Psoas muscle (tissue), 8 donors: ENCODE data around the gene ZC3H4. TPM values are rescaled to one million over a fixed set of nuclear protein-coding genes. Genes with fewer than 3 reads are reported as not detected.

ENCODE experiments used
- ATAC-seq, 4 donors: fragments of 200-7000 bp; cut with Tn5 transposase; one replicate each; pipeline ENCODE4 v1.9.1; 2020; ENCODE audit warnings: moderate library complexity in 3 of 4, mild to moderate bottlenecking in 2 of 4
- DNase-seq, 2 donors: peaks; one replicate each; pipeline ENCODE4 v3.0.0-alpha.2; 2020
- H3K27ac ChIP-seq: fragments of 200-600 bp; one replicate; pipeline ENCODE4 v1.8.0; 2022
- H3K27me3 ChIP-seq, 3 donors: fragments of 200-600 bp in 1 of 3; one replicate each; pipeline versions ENCODE4 v1.6.1 to v1.8.0; 2013 to 2022; ENCODE audit warnings: low read length in 2 of 3, mild to moderate bottlenecking in 2 of 3, moderate library complexity in 1 of 3; ENCODE audit not compliant: insufficient read depth in 3 of 3
- H3K36me3 ChIP-seq, 2 donors: fragments of 200-600 bp in 1 of 2; one replicate each; pipeline versions ENCODE4 v1.6.1 to v1.8.0; 2013 to 2022; ENCODE audit warnings: low read depth in 1 of 2, mild to moderate bottlenecking in 1 of 2, moderate library complexity in 1 of 2; ENCODE audit not compliant: insufficient read depth in 1 of 2
- H3K4me1 ChIP-seq: fragments of 200-600 bp; one replicate; pipeline ENCODE4 v1.8.0; 2022
- H3K4me3 ChIP-seq: fragments of 200-600 bp; one replicate; pipeline ENCODE4 v1.8.0; 2022; ENCODE audit warnings: mild to moderate bottlenecking
- H3K9me3 ChIP-seq: fragments of 200-600 bp; one replicate; pipeline ENCODE4 v1.8.0; 2022
- CTCF ChIP-seq: fragments of 200-600 bp; IDR thresholded peaks from one replicate; pipeline ENCODE4 v1.8.0; 2022; ENCODE audit warnings: antibody characterized with exemption
- WGBS, 3 donors: extraction: QIAGEN DNeasy Blood & Tissue Kit; methylation state at CpG; one replicate each; pipeline versions ENCODE4 v1.1.6 to v1.1.7; 2013; 5-methylcytosine and 5-hydroxymethylcytosine counted together
- intact Hi-C, 2 donors: fragments of 100-400 bp; cut with DNase I; formaldehyde crosslinking; loops; one replicate each; pipeline versions ENCODE4 v1.11.0 to v1.14.2; 2022
- polyA plus RNA-seq, 3 donors: library from polyadenylated mRNA; stranded (reverse); fragments of 200-250 nt; gene quantifications; one replicate each; pipeline ENCODE4 v1.2.3, GENCODE V29; 2013
- total RNA-seq, 4 donors: library from RNA; stranded (reverse); fragmentation: NEBNext Ultra II Directional in 2 of 4; extraction: Animal tissue kit (Norgen Biotek cat#: 25700) in 2 of 4; gene quantifications; one replicate each; pipeline versions ENCODE4 v1.2.1 to v1.2.4, GENCODE V29; 2021 to 2023
- donor health status: healthy with polysubstance abuse.
- donor health status: DM: no; HTN: no; CAD: no; lungs with moderate emphysema.
- donor health status: Bipolar disorder and iron deficiency.
- donor health status: healthy.
- donor health status: DM: yes; HTN: yes; CAD: no.
- donor health status: DM: no; HTN: no; CAD: no.
- donor health status: DM: no; HTN: no; CAD: no.
- donor health status: DM: yes; HTN: yes; CAD: no.

Gene ZC3H4
- total and polyA plus RNA-seq, 7 donors: 4.4 to 35.8 (median 24.3) TPM

- H3K9me3 ChIP-seq: no peaks in the 10 kb centered on the region
- 77 to 85% (median 78%) methylated on average over 14 to 15 of the region's 15 CpGs for WGBS, 3 donors
- TF ChIP-seq CTCF: no peak
- H3K27ac ChIP-seq: no peak overlapping the region
- no peaks in the 10 kb centered on the region for H3K4me1 ChIP-seq
- H3K27me3 ChIP-seq: no peaks in the 10 kb centered on the region
- no peak overlapping the region for H3K4me3 ChIP-seq
- no peak for ATAC-seq
- H3K36me3 ChIP-seq: peaks cover 0 to 97% of the 10 kb centered on the region in 2 donors
- intact Hi-C loops: no loop called here
- no peak for DNase-seq
Measured at GRCh38 chr19:47069795-47070194, 43.8 kb downstream of the ZC3H4 start.

DNA sequence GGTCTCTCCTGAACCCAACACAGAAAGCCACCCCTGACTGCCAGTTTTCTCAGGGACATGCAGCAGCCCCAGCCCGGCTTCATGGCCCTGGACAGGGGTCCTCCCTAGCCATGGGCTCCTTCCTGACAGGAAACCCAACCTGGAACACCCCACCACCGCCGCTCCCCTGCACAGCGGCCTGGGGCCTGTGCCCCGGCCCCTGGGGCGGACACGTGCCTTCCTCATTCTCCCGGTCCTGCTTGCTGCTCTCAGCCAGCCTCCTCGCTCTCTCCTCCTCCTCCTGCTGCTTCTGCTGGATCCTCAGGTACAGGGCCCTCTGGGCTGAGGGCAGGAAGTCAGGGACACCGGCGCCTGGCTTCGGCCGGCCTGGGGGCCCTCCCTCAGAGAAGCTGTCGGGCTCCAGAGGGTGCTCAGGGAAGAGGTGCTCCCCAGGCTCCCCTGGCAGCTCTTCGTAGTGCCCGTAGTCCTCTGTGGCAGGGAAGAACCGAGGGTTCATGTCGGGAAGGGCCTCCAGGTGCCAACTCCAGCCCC lies 44.6 kb downstream of the ZC3H4 start:
- DNase-seq: no peak
- H3K36me3 ChIP-seq: peaks cover 0 to 92% of the 10 kb centered on the region in 2 donors

GRCh38 chr19:47068246-47068645 lies 45.3 kb downstream of the ZC3H4 start:
- Histone ChIP-seq H3K27me3 (no peaks in the 10 kb centered on the region), H3K4me1 (no peaks in the 10 kb centered on the region), H3K36me3 (peaks cover 0 to 85% of the 10 kb centered on the region in 2 donors), H3K27ac (no peak overlapping the region), H3K9me3 (no peaks in the 10 kb centered on the region), H3K4me3 (no peak overlapping the region)
- ATAC-seq (no peak), DNase-seq (no peak)
- 76 to 88% (median 79%) methylated on average over 8 of the region's 8 CpGs for WGBS, 3 donors
- intact Hi-C loops: no loop called here
- TF ChIP-seq CTCF: no peak

More for the DNA sequence above, 44.6 kb downstream of the ZC3H4 start:
- TF ChIP-seq CTCF: no peak
- Histone ChIP-seq H3K27me3 (no peaks in the 10 kb centered on the region), H3K9me3 (no peaks in the 10 kb centered on the region), H3K4me3 (no peak overlapping the region), H3K27ac (no peak overlapping the region), H3K4me1 (no peaks in the 10 kb centered on the region)
- no peak for ATAC-seq
- intact Hi-C loops: no loop called here
- 89 to 91% (median 89%) methylated on average over 17 to 18 of the region's 18 CpGs for WGBS, 3 donors

- H3K36me3 ChIP-seq: peaks cover 0 to 76% of the 10 kb centered on the region in 2 donors
Measured at GRCh38 chr19:47067215-47067847, 46.2 kb downstream of the ZC3H4 start.

More at GRCh38 chr19:47067215-47067847, 46.2 kb downstream of the ZC3H4 start:
- no peaks in the 10 kb centered on the region for H3K4me1 ChIP-seq
- no peaks in the 10 kb centered on the region for H3K27me3 ChIP-seq
- 92 to 96% (median 95%) methylated on average over 28 to 36 of the region's 36 CpGs for WGBS, 3 donors
- intact Hi-C loops: no loop called here
- H3K27ac ChIP-seq: no peak overlapping the region
- H3K9me3 ChIP-seq: no peaks in the 10 kb centered on the region
- no peak overlapping the region for H3K4me3 ChIP-seq
- DNase-seq (no peak), ATAC-seq (peak in 1 of 4 donors; percentile 22)
- no peak for TF ChIP-seq CTCF
